Fibroblast of peridontal ligament (primary cell): ENCODE data around the gene RIC8A.

Source experiments
- DNase-seq: peaks from one replicate; pipeline ENCODE4 v3.0.0-alpha.2; 2010; ENCODE audit errors: extremely low read depth

RIC8A gene

GRCh38 chr11:203945-204586 lies 3.4 kb upstream of the RIC8A start:
- no peak for DNase-seq

GRCh38 chr11:204587-205109 lies 2.9 kb upstream of the RIC8A start:
- no peak for DNase-seq

- DNase-seq: no peak
These were observed 2.1 kb upstream of the RIC8A start for GRCh38 chr11:205221-206001.

- DNase-seq: no peak
These were observed 1.5 kb upstream of the RIC8A start for GRCh38 chr11:206002-206384.

- peak; percentile 18 for DNase-seq
These were observed 841 bp upstream of the RIC8A start for GRCh38 chr11:206526-207207.

GRCh38 chr11:207863-208180 lies 314 bp downstream of the RIC8A start:
- peak; percentile 65 for DNase-seq

- DNase-seq: peak; percentile 57
These were observed 841 bp downstream of the RIC8A start for GRCh38 chr11:208181-208916.

- no peak for DNase-seq
These were observed 1.4 kb downstream of the RIC8A start for GRCh38 chr11:208917-209260.

- DNase-seq: no peak
These were observed 2.0 kb downstream of the RIC8A start for GRCh38 chr11:209275-210121.

GRCh38 chr11:210122-210802 lies 2.8 kb downstream of the RIC8A start:
- DNase-seq: peak; percentile 79

- no peak for DNase-seq
These were observed 3.3 kb downstream of the RIC8A start for GRCh38 chr11:210803-211180.

GRCh38 chr11:211295-211694 lies 3.8 kb downstream of the RIC8A start:
- no peak for DNase-seq

GRCh38 chr11:211741-212140 lies 4.2 kb downstream of the RIC8A start:
- no peak for DNase-seq

GRCh38 chr11:212150-213100 lies 4.9 kb downstream of the RIC8A start:
- DNase-seq: no peak

- DNase-seq: no peak
These were observed 5.6 kb downstream of the RIC8A start for GRCh38 chr11:213111-213510.

- no peak for DNase-seq
These were observed 6.6 kb downstream of the RIC8A start for GRCh38 chr11:214083-214482.

- no peak for DNase-seq
These were observed 8.1 kb downstream of the RIC8A start for GRCh38 chr11:215581-216037.

- no peak for DNase-seq
These were observed 8.8 kb downstream of the RIC8A start for GRCh38 chr11:216081-216974.
